DMS79 (cell line): ENCODE measurements around the gene CEACAM20.
"Not testable (repeated sequence)": the region's sequence is repeated elsewhere in the genome, so short reads cannot be mapped to it uniquely, and the experiment has no call there.

ENCODE experiments used
- DNase-seq: peaks from one replicate; lab custom pipeline; 2025; lab: John Stamatoyannopoulos, UW

Gene CEACAM20

DNA sequence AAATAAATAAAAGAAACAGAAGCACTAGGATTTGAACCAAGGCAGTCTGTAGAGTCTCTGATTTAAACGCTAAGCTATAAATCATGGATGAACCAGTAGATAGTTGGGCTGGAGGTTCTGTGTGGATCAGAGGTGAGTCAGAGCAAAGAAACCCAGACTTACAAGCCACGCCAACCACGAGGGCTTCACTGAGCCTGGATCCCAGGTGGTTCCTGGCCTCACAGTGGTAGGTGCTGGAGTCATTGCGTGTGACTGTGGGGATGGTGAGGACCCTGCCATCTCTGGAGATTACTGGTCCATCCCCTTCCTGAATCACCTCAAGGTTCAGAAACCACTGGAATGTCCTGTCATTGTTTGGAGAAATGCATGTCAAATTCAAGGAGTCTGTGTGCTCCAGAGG is 19.3 kb upstream of the CEACAM20 start:
- DNase-seq, result no peak

DNA sequence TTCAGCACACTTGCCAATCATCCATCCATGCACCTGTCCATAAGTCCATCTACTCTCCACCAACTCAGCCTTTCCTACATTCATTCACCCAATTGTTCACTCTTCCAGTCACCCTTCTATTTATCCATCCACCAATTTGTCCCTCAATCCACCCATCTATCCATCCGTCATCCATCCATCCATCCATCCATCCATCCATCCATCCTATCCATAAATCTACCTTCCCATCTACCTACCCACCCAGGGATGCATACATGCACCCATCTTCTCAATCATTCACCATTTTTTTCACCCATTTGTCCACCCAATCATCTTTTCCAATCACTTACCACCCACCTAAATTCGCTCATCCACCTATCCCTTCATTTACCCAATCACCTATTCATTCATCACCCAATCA is 14.6 kb upstream of the CEACAM20 start:
- DNase-seq, result no peak

DNA sequence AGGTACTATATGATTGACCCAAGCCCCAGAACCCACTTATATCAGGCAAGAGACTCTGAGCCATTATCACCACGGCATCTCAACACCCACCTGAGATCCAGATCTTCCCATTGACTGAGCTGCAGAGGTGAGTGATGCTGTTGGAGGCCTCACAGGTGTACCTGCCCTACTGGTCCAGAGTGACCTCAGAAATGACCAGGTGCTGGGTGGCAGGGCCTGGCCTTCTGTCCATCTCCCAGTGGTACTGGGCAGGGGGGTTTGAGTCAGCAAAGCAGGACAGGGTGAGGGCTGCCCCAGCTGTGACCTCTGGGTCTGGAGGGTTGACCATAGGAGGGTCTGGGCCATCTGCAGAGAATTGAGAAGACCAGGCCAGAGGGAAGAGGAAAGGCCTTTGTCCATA is 13.2 kb upstream of the CEACAM20 start:
- no peak for DNase-seq

DNA sequence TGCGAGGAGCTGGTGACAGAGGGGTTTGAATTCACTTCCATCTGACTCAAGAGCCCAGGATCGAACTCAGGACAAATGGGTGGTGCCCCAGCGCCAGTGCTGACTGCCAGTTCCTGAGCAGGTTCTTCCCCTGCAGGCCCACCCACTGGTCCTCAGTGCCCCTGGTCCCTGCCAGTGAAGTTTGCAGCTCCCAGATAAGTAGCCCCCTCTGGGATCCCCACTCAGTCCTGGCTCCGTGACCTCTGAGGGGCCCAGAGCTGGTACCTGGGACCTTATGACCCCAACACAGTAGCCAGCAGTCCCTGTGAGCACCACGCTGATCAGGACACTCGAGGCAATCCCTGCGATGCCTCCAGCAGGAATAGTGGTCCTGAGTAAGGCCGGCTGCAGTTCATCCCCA is 11.3 kb upstream of the CEACAM20 start:
- no peak for DNase-seq

DNA sequence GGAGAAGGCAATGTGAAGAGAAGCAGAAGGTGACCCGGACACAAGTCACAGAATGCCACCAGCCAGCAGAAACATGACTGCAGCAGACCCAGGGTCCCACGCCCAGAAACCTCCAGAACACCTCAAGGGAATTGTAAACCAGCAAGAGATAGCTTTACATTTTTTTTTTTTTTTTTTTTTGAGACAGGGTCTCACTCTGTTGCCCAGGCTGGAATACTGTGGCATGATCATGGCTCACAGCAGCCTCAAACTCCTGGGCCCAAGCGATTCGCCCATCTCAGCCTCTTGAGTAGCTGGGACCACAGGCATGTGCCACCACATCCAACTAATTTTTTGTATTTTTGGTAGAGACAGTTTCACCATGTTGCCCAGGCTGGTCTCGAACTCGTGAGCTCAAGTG is 10.5 kb upstream of the CEACAM20 start:
- no peak for DNase-seq

DNA sequence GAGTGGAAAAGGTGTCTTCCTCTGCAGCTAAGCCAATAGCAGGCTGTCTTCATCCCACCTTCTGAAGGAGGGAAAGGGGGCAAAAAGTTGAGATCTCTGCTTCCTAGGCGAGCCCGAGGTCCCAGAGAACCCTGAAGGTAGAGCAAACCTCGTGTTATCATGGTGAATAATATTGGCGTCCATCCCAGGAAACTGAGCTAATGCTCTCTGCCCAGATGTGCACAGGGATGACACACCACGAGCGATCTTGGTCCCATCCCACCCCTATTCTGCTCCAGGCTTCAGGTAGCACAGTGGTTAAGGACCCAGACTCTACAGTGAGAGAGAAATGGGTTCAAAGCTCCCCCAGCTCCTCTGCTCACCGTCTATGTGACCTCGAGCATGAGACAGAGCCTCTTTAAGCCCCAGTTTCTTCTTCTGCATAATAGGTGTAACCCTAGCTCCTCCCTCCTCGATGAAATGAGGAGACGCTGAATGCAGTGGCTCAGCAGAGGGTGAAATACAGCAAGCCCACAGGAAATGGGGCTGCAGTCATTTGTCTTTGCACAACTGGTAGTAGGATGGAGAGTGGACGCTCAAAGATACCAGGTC is 9.9 kb upstream of the CEACAM20 start:
- no peak for DNase-seq

DNA sequence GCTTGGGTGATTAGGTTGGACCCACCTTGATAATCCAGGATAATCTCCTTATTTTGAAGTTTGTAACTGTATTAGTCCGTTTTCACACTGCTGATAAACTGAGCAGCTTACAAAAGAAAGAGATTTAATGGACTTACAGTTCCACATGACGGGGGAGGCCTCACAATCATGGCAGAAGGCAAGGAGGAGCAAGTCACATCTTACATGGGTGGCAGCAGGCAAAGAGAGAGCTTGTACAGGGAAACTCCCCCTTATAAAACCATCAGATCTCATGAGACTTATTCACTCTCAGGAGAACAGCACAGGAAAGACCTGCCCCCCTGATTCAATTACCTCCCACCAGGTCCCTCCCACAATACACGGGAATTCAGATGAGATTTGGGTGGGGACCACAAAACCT is 5.9 kb upstream of the CEACAM20 start:
- DNase-seq, result not testable (repeated sequence)

DNA sequence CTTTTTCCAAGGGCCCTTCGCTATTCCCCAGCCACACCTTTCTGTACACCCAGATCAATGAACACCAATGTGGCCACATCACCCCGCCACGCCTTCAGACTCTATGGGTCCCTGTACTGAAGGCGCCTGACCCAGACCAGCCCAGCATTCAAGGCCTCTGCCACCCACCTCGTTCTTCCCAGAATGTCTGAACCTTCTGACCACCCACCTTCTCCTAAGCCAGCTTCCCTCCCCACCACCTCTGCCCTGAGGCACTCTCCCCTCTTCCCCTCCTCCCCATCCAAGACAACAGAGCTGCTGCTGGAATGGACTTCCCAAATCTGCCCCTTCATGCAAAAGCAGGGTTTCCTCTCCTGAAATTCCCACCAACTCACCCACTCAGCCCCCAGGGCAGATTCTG is 3.3 kb upstream of the CEACAM20 start:
- no peak for DNase-seq

DNA sequence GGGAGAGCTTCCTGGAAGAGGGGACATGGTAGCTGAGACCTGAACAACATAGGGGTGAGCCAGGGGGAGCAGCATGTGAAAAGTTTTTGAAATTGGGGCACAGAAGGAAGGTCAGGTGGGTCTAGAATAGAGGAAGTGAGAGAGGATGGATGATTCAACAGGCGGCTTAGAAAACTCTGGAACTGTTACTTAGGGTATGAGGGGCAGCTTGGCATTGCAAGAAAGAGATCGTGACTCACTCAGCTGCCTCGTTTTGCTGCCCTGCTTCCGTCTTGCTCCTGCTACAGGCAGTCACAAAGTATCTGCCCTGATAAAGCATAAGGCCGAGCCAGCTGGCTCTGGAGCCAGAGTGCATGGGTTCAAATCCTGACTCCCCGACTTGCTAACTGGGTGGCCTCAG is 1.3 kb upstream of the CEACAM20 start:
- DNase-seq, result no peak

DNA sequence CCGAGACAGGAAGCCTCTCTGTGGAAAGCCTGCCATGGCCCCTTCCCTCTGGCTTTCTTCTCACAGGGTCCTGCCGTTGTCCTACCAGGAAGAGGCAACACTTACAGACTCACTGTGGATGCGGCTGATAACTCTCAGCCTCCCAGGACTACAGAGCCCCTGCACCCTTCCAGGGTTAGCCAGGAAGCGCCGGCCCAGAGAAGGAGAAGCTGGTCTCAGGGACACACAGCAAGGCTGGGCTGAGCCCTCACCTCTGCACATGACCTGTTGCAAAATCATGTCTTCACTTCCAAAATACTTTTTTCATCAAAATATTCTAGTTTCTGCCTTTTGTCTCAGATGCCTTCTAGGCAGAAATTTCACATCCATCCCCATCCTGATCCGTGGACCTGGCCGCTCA is 1.9 kb downstream of the CEACAM20 start:
- DNase-seq, result no peak

DNA sequence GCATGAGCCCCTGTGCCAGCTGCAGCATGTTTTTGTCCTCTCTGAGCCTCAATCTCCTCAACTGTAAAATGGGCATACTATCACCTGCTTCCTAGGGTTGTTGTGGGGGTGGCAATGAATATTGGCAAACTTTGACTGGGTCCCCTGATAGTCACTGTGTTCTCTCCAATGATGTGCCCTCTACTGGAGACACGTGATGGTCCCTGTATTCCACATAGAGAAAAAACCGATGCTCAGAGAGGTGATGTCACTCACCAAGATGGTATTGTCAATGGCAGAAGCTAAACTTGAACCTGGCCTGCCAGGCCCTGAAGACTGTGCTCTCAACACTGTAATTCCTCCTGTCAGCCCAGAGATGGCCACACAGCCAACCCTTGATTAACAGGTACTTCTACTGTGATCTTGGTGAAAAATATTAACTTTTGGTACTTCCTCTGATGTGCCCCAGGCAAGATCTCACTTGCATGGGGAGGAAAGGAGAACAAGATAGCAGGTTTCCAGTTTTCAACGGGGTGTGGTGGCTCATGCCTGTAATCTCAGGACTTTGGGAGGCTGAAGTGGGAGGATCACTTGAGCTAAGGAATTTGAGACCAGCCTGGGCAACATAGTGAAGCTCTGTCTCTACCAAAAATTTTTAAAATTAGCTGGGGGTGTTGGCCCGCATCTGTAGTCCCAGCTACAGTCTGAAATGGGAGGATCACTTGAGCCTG is 3.6 kb downstream of the CEACAM20 start:
- no peak for DNase-seq

DNA sequence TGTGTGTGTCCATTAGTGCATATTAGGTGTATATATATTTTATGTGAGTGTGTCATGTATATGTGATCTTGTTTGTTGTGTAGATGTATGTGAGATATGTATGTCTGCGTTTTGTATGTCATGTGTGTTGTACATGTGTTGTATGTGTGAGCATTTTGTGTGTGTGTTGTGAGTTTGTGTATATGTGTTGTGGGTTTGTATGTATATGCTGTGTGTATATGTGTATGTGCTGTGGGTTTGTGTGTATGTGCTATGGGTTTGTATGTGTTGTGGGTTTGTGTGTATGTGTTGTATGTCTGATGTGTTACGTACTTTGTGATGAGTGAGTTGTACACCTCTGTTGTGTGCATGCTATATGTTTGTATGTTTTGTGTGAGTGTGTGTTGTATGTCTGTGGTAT is 8.1 kb downstream of the CEACAM20 start:
- no peak for DNase-seq

DNA sequence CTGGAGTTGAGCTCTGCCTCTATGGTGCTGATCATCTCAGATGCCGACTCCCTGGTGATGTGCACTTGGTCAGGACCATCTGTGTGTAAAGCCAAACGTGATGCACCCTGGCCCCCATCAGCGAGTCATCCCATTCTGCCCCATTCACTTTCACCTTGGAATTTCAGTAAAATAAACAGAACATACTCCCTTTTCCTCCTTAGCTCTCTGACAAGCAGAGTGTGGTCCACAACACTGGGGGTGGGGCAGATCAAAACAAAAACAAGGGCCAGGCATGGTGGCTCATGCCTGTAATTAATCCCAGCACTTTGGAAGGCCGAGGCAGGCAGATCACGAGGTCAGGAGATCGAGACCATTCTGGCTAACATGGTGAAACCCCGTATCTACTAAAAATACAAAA is 12.3 kb downstream of the CEACAM20 start:
- no peak for DNase-seq

DNA sequence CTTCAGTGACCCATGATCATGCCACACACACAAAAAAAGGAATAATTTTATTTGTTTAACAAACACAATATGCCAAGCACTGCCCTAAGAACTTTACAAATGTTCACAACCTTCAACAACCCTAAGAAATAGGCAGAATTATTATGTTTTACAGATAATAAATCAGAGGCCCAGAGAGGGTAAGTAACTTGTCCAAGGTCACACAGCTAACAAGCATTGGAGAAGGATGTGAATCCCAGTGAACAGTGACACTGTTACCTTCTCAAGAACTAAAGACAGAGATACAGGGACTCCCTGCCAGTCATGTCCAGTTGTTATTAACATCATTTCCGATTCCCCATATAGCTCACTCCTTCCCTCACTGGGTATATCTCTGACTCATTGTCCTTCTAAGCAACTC is 13.6 kb downstream of the CEACAM20 start:
- no peak for DNase-seq

DNA sequence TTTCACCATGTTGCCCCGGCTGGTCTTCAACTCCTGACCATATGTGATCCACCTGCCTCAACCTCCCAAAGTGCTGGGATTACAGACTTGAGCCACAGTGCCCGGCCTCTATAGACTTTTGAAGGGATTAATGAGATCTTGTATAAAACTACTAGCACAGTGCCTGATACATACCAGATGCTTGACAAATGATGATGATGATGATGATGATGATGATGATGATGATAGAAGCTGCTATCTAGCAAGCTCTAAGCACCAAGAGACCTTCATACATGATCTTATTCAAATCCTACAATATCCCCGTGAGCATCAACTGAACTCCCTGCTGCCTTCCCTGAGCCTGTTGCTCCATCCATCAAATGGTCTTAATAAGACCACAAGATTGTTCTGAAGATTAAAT is 14.4 kb downstream of the CEACAM20 start:
- no peak for DNase-seq

DNA sequence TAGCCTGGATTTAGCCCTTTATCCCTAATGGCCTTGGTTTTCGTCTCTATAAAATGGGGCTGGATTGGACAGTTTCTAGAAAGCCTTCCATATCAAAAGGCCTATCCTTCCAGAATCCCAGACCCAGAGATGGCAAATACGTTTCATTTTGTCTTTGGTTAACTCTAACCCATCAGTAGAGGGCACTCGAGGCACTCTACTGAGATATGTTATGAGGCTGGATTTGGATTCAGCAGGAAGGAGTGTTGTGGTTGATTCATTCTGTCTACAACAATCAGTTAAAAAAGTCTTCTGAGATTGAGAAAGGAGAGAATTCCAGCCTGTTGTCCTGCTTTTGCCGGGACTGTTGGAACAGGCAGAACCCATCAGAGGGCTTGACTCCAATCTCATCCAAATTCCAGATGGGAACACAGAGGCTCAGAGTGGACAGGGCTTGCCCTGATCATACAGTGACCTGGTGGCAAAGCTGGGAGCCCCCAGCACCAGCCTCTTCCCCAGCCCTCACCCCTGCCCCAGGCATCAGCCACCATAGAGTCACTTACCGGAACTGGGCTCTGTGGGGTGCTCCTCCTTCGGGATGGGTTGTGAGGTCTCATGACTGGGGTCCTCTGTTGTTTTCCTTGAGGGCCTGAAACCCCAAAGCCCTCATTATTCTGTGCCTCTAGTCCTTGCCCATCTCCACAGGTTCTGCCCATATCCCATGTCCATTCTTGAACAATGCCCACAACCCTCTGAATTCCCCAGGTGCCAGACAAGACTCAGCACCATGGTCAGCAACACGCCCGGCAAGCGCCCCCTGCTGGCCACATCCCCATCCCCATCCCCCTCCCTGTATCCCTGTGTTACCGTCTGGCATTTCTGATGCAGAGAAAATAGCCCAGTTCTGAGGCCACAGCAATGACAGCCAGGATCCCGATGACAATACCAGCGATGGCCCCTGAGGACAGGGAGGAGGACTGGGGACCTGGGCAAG is 16.9 kb downstream of the CEACAM20 start:
- no peak for DNase-seq

DNA sequence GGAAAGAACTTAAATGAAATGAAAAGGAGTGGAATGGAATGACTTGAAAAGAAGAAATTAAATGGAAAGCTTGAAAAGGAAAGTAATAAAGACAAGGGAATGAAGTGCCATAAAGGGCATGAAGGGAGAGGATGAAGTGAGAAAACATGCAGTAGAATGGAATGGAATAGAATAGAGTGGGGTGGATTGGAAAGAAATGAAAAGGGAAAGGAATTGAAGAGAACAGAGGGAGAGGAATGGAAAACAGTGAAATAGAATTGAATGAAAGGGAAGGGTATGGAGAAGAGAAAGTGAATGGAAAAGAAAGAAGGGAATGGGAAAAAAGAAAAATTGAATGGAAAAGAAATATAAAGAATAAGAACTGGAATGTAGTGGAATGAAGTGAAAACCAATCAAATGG is 20.0 kb downstream of the CEACAM20 start:
- DNase-seq, result no peak

DNA sequence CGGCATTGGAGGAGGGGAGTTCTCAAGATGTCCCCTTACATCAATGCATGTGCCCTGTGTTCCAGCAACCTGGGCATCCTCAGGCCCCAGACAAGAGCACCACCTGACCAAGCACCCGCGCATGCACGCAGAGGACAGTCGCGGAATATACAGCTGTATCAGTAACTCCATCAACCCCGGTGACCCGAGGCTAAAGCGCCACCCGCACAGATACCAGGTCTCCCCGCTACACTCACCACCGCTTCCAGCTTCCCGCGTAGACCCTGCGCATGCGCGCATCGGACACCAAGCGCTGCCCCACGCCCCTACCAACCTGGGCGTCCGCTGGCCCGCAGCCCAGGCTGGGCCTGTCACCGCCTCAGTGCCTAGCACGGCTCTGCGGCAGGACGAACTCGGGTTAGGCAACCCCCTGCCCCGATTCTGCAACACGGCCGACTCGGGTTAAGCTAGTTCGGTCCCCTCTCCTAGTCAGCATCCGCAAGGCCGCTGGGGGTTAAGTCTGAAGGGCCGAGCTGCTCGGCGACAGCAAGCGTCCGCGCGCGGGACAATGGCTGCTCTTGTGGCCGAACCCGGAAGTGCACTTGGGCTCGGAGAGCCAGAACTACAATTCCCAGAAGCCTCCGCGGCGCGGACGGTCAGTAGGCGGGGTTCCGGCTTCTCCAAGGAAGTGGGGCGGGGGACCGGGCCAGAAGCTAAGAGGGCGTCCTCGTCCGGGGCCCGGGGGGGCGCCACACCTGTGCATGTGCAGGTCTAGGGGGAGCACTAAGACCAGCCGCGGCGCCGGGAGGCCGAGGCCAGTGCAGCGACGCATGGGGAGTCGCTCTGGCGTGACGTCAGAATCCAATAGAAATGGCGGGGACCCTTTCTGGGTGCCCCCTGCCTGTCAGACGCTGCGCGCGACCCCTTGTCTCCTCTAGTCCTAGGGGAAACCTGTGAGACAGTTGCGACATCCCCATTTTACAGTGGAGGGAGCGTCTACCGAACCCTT is 29.2 kb downstream of the CEACAM20 start, which contains the start of gene ZNF180:
ZNF180 (minus strand) TSS at position 561 of the 988 bp plus-strand sequence. CDS start 3,188 bp downstream, outside the sequence.
- peak; percentile 97 for DNase-seq

DNA sequence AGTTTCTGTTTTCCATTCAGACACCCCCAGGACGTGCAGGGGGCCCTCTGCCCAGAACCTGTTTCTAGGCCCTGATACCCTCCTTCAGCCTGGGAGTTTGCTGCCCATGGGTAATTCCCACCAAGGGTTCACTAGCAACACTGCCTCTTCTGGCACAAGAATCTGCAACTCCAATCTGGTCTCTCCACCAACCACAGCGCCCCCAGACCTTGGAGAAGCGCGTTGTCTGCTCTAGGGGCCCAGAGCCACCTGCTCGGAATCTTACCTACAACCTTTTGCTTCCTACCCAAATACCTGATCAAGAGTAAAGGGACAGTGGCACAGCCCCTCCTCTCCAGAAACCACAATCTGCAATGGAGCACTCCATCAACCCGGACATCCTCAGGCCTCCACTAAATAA is 29.9 kb downstream of the CEACAM20 start:
- no peak for DNase-seq

DNA sequence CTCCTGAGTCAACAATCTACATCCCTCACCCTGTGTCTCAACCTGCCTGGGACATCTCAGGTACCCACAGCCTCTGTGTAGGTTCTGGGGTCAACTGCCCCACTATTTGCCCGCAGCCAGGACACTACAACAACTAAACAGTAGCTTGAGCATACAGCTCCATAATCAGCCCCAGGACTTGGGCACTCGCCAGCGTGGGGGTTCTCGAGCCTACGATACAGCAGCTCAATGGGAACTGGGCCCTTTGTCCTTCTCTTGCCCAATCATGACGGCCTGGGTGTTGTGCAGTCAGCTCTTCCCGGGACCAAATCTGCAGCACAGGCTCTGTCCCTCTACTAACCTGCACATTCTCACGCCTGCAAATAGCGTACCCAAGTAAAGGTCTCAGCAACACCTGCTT is 30.5 kb downstream of the CEACAM20 start:
- DNase-seq, result no peak

DNA sequence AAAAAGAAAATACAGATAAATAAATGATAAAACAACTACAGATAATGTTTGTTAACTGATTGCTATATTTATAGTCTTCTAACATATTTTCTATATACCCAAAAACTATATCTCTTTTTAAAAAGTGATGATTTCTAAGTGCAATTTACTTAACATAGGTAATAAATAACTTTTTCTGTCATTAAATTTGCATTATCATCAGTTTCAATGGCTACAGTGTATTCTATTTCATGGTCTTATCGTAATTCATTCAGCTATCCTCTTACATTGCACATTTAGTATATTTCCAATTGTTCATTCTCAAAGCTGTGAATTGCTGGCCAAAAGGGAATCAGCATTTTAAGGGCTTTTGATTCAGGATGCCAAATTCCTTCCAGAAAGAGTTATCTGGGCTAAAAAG is 32.8 kb downstream of the CEACAM20 start:
- DNase-seq, result no peak
